ENCODE results near the gene RALGDS. TPM values are rescaled to one million over a fixed set of nuclear protein-coding genes. Genes with fewer than 3 reads are reported as not detected.
"Not testable (repeated sequence)": the region's sequence is repeated elsewhere in the genome, so short reads cannot be mapped to it uniquely, and the experiment has no call there.

RALGDS gene
- total RNA-seq, 2 experiments from 2014 or later, result 85.7 to 102 TPM

GRCh38 chr9:133067006-133067405 lies 54.0 kb downstream of the RALGDS start:
- no peak for DNase-seq

GRCh38 chr9:133066181-133066983 lies 54.7 kb downstream of the RALGDS start:
- no peaks in the 10 kb centered on the region for H3K27me3 Mint-ChIP-seq (ENCODE audit: low read depth)
- H3K9me3 Mint-ChIP-seq (ENCODE audit: insufficient read depth), result no peaks in the 10 kb centered on the region
- no peaks in the 10 kb centered on the region for H3K36me3 Mint-ChIP-seq (ENCODE audit: low read depth)
- DNase-seq (no peak), ATAC-seq (no peak)
- peaks cover 12% of the 10 kb centered on the region for H3K4me1 Mint-ChIP-seq (ENCODE audit: low read depth)
- ChIA-PET CTCF (interaction anchor here (0.7 to 1.4 kb wide), 2 partner anchors 77 to 78 kb away, joined by 4 read pairs; no protein-coding TSS in a partner anchor), POLR2A (interaction anchor here (1.4 kb wide), 1 partner anchor 36 kb away, joined by 6 read pairs; the partner anchor contains the start of gene GTF3C5)
- no peak overlapping the region for H3K27ac Mint-ChIP-seq
- H3K4me3 Mint-ChIP-seq, result no peak overlapping the region

More at GRCh38 chr9:133067006-133067405, 54.0 kb downstream of the RALGDS start:
- Mint-ChIP-seq H3K4me3 (no peak overlapping the region), H3K27ac (no peak overlapping the region), H3K9me3 (ENCODE audit: insufficient read depth) (no peaks in the 10 kb centered on the region), H3K36me3 (ENCODE audit: low read depth) (peaks cover 3% of the 10 kb centered on the region), H3K4me1 (ENCODE audit: low read depth) (peaks cover 10% of the 10 kb centered on the region), H3K27me3 (ENCODE audit: low read depth) (no peaks in the 10 kb centered on the region)
- ChIA-PET POLR2A (interaction anchor here (0.9 to 1.4 kb wide), 2 partner anchors 9 to 36 kb away, joined by 3 to 6 read pairs; partner anchors contain the start of gene GTF3C5), CTCF (interaction anchor here (1.4 kb wide), 1 partner anchor 77 kb away, joined by 4 read pairs; no protein-coding TSS in a partner anchor)
- ATAC-seq, result no peak

GRCh38 chr9:133065070-133065388 lies 56.0 kb downstream of the RALGDS start:
- ChIA-PET POLR2A (no interaction called here), CTCF (interaction anchor here (0.8 kb wide), 1 partner anchor 42 kb away, joined by 3 read pairs; no protein-coding TSS in a partner anchor)
- no peaks in the 10 kb centered on the region for H3K9me3 Mint-ChIP-seq (ENCODE audit: insufficient read depth)
- no peaks in the 10 kb centered on the region for H3K36me3 Mint-ChIP-seq (ENCODE audit: low read depth)
- ATAC-seq (no peak), DNase-seq (no peak)
- H3K27ac Mint-ChIP-seq, result no peak overlapping the region
- H3K4me3 Mint-ChIP-seq, result no peak overlapping the region
- H3K4me1 Mint-ChIP-seq (ENCODE audit: low read depth), result peaks cover 24% of the 10 kb centered on the region
- H3K27me3 Mint-ChIP-seq (ENCODE audit: low read depth), result no peaks in the 10 kb centered on the region

- peaks cover 2% of the 10 kb centered on the region for H3K36me3 Mint-ChIP-seq (ENCODE audit: low read depth)
- no peak for ATAC-seq
- ChIA-PET POLR2A (interaction anchor here (0.9 kb wide), 1 partner anchor 34 kb away, joined by 3 read pairs; the partner anchor contains the start of gene GTF3C5), CTCF (interaction anchor here (0.7 kb wide), 1 partner anchor 16 kb away, joined by 3 read pairs; no protein-coding TSS in a partner anchor)
- H3K9me3 Mint-ChIP-seq (ENCODE audit: insufficient read depth), result no peaks in the 10 kb centered on the region
- peaks cover 30% of the 10 kb centered on the region for H3K4me1 Mint-ChIP-seq (ENCODE audit: low read depth)
- H3K27me3 Mint-ChIP-seq (ENCODE audit: low read depth), result no peaks in the 10 kb centered on the region
- H3K4me3 Mint-ChIP-seq, result no peak overlapping the region
- H3K27ac Mint-ChIP-seq, result no peak overlapping the region
- DNase-seq, result no peak
These were observed 56.6 kb downstream of the RALGDS start for GRCh38 chr9:133064241-133065069.

GRCh38 chr9:133063500-133064231 lies 57.4 kb downstream of the RALGDS start:
- Mint-ChIP-seq H3K27ac (peak overlapping the region; percentile 66), H3K4me3 (no peak overlapping the region), H3K4me1 (ENCODE audit: low read depth) (peaks cover 38% of the 10 kb centered on the region), H3K9me3 (ENCODE audit: insufficient read depth) (no peaks in the 10 kb centered on the region), H3K27me3 (ENCODE audit: low read depth) (no peaks in the 10 kb centered on the region), H3K36me3 (ENCODE audit: low read depth) (peaks cover 9% of the 10 kb centered on the region)
- DNase-seq (no peak), ATAC-seq (no peak)
- POLR2A ChIA-PET, result interaction anchor here (0.6 to 0.9 kb wide), 2 partner anchors 33 to 51 kb away, joined by 3 read pairs; partner anchors contain the start of gene GTF3C5
- CTCF ChIA-PET, result interaction anchor here (0.7 kb wide), 1 partner anchor 17 kb away, joined by 3 read pairs; no protein-coding TSS in a partner anchor

GRCh38 chr9:133063159-133063499 lies 57.9 kb downstream of the RALGDS start:
- Mint-ChIP-seq H3K4me1 (ENCODE audit: low read depth) (peaks cover 43% of the 10 kb centered on the region), H3K27ac (peak overlapping the region; percentile 66), H3K9me3 (ENCODE audit: insufficient read depth) (no peaks in the 10 kb centered on the region), H3K4me3 (no peak overlapping the region), H3K27me3 (ENCODE audit: low read depth) (no peaks in the 10 kb centered on the region), H3K36me3 (ENCODE audit: low read depth) (peaks cover 14% of the 10 kb centered on the region)
- CTCF ChIA-PET, result no interaction called here
- POLR2A ChIA-PET, result interaction anchor here (0.6 kb wide), 1 partner anchor 51 kb away, joined by 3 read pairs; no protein-coding TSS in a partner anchor
- ATAC-seq (no peak), DNase-seq (no peak)

- H3K9me3 Mint-ChIP-seq (ENCODE audit: insufficient read depth); CTCF ChIA-PET; DNase-seq; ATAC-seq; POLR2A ChIA-PET; H3K4me3 Mint-ChIP-seq; H3K27me3 Mint-ChIP-seq (ENCODE audit: low read depth): not testable (repeated sequence)
- H3K4me1 Mint-ChIP-seq (ENCODE audit: low read depth), result peaks cover 49% of the 10 kb centered on the region
- peak overlapping the region; percentile 71 for H3K27ac Mint-ChIP-seq
- peaks cover 20% of the 10 kb centered on the region for H3K36me3 Mint-ChIP-seq (ENCODE audit: low read depth)
These were observed 58.5 kb downstream of the RALGDS start for GRCh38 chr9:133062569-133062968.

GRCh38 chr9:133061764-133062145 lies 59.3 kb downstream of the RALGDS start, which contains the start of gene CEL:
TSS of gene CEL (plus strand) at chr9:133061981. CDS start at chr9:133062003, 22 bp downstream.
- H3K27me3 Mint-ChIP-seq (ENCODE audit: low read depth); ATAC-seq; POLR2A ChIA-PET; DNase-seq; H3K4me3 Mint-ChIP-seq; CTCF ChIA-PET; H3K9me3 Mint-ChIP-seq (ENCODE audit: insufficient read depth): not testable (repeated sequence)
- peak within 1 kb of the TSS; percentile 79 for H3K27ac Mint-ChIP-seq
- peaks cover 22% of the 10 kb centered on the region for H3K36me3 Mint-ChIP-seq (ENCODE audit: low read depth)
- peaks cover 57% of the 10 kb centered on the region for H3K4me1 Mint-ChIP-seq (ENCODE audit: low read depth)

GRCh38 chr9:133061019-133061763 lies 59.8 kb downstream of the RALGDS start:
- H3K9me3 Mint-ChIP-seq (ENCODE audit: insufficient read depth); DNase-seq; H3K27me3 Mint-ChIP-seq (ENCODE audit: low read depth); H3K4me3 Mint-ChIP-seq: not testable (repeated sequence)
- Mint-ChIP-seq H3K27ac (peak overlapping the region; percentile 79), H3K36me3 (ENCODE audit: low read depth) (peaks cover 27% of the 10 kb centered on the region), H3K4me1 (ENCODE audit: low read depth) (peaks cover 63% of the 10 kb centered on the region)
- POLR2A ChIA-PET, result interaction anchor here (0.7 kb wide), 1 partner anchor 31 kb away, joined by 3 read pairs; the partner anchor contains the start of gene GTF3C5
- CTCF ChIA-PET, result interaction anchor here (0.8 to 2.0 kb wide), 8 partner anchors 11 to 86 kb away, joined by 3 to 11 read pairs (median 4); no protein-coding TSS in a partner anchor
- ATAC-seq, result peak; percentile 6

GRCh38 chr9:133060417-133060841 lies 60.6 kb downstream of the RALGDS start:
- H3K9me3 Mint-ChIP-seq (ENCODE audit: insufficient read depth), result no peaks in the 10 kb centered on the region
- peak overlapping the region; percentile 94 for H3K27ac Mint-ChIP-seq
- peaks cover 65% of the 10 kb centered on the region for H3K4me1 Mint-ChIP-seq (ENCODE audit: low read depth)
- ATAC-seq, result peak; percentile 34
- POLR2A ChIA-PET, result interaction anchor here (0.7 kb wide), 1 partner anchor 30 kb away, joined by 3 read pairs; the partner anchor contains the start of gene GTF3C5
- no peaks in the 10 kb centered on the region for H3K27me3 Mint-ChIP-seq (ENCODE audit: low read depth)
- H3K36me3 Mint-ChIP-seq (ENCODE audit: low read depth), result peaks cover 31% of the 10 kb centered on the region
- CTCF ChIA-PET, result interaction anchor here (0.8 to 2.0 kb wide), 9 partner anchors 10 to 87 kb away, joined by 3 to 11 read pairs (median 4); partner anchors contain the start of gene GTF3C5
- H3K4me3 Mint-ChIP-seq, result peak overlapping the region; percentile 33
- peak; percentile 48 for DNase-seq
